Right renal pelvis (tissue), 4 donors: ENCODE data around the gene OTOA. TPM values are rescaled to one million over a fixed set of nuclear protein-coding genes. Genes with fewer than 3 reads are reported as not detected.
"Not testable (repeated sequence)": the region's sequence is repeated elsewhere in the genome, so short reads cannot be mapped to it uniquely, and the experiment has no call there.

Experiments used
- DNase-seq, 4 donors: peaks; one replicate each; pipeline ENCODE4 v3.0.0-alpha.2; 2013; ENCODE audit warnings: low read depth in 4 of 4, low spot score in 3 of 4, missing footprints in 1 of 4
- polyA plus RNA-seq, 4 donors: library from polyadenylated mRNA; unstranded; fragments of 120-200 nt; gene quantifications; one replicate each; pipeline ENCODE4 v1.2.1, GENCODE V29; 2013; ENCODE audit not compliant: insufficient read length in 4 of 4

The OTOA gene
- polyA plus RNA-seq, 4 donors = 0.07 to 0.17 (median 0.10) TPM; not detected in 1

DNA sequence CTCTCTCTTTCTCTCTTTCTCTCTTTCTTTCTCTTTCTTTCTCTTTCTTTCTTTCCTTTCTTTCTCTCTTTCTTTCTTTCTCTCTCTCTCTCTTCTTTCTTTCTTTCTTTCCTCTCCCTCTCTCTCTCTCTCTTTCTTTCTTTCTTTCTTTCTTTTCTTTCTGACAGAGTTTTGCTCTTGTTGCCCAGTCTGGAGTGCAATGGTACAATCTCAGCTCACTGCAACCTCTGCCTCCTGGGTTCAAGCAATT is 50.5 kb downstream of the OTOA start:
- DNase-seq = not testable (repeated sequence)

GRCh38 chr16:21717608-21718007 is 53.8 kb downstream of the OTOA start:
- DNase-seq = no peak

GRCh38 chr16:21719283-21719682 is 55.5 kb downstream of the OTOA start:
- no peak for DNase-seq

GRCh38 chr16:21720533-21720932 is 56.8 kb downstream of the OTOA start:
- no peak for DNase-seq

DNA sequence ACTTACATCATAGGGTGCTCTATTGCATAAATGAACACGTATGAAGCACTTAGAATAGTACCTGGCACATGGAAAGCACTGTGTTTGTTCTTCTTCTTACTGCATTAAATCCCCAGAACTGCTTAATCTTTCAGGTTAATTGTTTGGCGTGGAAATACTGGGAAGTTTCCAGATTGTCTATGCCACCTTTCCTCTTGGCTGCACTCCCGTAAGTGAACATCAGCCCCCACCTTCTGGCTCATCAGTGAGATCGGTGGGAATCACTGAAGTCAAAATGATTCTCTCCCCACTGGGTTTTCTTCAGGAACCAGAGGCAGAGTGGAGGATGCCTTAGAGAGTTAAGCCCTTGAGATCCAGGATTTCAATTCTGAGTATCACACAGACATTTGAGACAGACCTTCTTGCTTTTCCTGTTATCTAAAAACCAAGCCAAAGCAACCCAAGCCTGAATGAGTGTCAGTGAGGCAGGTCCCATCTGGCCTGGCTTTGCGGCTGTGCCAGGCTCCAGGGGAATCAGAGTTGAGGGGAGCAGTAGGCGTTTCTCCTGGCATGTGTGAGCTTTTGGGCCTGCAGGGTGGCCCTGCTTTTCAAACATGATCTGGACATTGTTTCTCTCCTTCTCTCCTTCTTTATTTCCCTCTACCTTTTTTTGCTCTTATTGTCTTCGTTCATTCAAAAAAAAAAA is 59.1 kb downstream of the OTOA start:
- DNase-seq = no peak

DNA sequence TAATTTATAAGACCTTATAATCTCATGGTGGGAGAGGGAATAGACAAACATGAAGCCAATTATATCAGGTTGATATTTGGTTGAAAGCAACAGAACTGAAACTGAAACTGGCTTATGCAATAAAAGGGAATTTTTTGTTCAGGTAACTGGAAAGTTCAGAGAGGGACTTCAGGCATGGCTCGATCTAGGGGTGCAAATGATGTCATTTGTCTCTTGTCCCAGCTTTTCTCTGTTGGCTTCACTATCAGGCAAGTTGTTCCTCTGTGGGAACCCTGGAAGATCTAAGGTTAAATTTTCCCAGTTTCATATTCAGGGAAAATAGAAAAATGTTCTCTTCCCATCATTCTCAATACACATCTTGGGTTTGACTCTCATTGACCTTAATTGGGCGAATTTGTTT is 59.8 kb downstream of the OTOA start:
- no peak for DNase-seq

GRCh38 chr16:21727344-21727743 is 63.6 kb downstream of the OTOA start:
- DNase-seq = no peak

- not testable (repeated sequence) for DNase-seq
Observed at GRCh38 chr16:21731233-21731632, 67.5 kb downstream of the OTOA start.

GRCh38 chr16:21740637-21741036 is 76.9 kb downstream of the OTOA start:
- DNase-seq = not testable (repeated sequence)

DNA sequence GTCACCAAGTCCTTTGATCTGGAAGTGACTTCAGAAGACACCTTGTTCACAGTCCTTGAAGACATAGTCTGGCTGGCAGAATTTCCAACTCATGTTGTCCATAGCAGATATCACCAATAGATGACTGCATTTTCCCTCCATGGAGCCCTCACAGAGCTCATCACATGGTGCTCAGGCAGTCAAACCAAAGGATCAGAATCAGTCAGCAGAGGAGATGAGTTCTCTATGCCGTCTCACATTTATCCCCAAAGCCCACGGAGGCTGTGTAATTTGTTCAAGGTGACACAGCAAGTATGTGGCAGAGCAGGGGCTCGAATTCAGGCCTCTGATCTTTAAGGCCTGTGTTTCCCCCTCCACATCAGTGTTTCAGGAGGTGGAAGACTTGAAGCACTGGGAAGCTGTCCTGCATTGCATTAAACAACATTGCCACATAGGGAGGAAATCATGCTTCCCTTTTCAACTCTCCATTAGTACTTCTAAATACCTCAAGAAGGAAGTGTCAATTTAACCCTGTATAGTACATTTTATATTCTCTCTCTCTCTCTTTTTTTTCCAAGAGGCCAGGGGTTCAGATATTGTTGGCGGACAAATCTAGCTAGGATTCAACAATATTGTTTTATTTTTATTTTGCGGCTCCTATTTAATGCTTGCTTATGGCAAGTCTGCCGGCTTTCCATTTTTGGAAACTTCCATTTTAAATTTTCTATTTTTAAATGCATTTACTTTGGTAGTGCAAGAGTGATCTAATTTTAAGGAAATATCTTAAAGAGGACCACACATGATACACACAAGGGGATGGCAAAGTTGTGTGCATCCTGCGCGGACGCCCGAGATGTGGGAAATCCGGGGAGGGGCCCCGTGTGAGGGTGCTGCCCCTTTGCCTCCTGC is 92.7 kb downstream of the OTOA start:
- DNase-seq = not testable (repeated sequence)

DNA sequence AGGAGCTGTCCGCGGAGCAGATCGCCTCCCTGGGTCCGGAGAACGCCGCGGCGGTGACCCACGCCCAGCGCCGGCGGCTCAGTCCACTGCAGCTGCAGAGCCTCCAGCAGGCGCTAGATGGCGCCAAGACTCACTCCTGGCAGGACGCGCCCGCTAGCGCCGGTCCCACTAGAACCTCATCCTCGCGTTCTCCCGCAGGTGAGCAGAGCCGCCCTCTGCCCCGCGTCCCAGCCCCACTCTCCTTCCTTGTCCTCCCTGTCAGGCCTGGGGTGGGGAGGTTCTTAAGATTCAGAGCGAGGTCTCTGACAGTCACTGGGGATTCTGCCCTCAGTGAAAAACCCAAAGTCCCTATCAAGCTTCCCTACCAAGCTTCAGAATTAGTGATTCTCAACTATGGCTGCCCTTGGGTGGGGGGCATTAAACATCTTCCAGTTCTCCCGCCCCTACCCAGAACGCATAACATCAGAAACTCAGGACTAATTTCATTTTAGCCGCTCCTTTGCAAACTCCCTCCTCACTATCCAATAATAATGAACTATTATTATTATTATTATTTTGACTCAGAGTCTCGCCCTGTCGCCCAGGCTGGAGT is 93.4 kb downstream of the OTOA start:
- not testable (repeated sequence) for DNase-seq

DNA sequence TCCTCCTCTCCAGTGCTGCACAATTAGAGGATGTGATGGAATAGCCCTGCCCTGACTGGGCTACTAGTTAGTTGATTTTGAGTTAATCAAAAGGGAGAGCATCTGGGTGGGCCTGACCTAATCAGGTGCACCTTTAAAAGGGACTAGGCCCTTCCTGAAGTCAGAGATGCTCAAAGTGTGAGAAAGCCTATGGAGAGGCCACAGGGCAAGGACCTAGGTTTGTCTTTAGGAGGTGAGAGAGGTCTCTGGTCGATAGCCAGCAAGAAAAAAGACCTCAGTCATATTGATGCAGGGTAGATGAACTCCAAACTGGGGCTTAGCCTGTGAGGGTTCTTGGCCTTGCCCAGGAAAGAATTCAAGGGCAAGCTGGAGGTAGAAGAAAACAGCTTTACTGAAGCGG is 104.5 kb downstream of the OTOA start:
- DNase-seq = not testable (repeated sequence)

GRCh38 chr16:21768810-21769209 is 105.0 kb downstream of the OTOA start:
- DNase-seq = not testable (repeated sequence)

- not testable (repeated sequence) for DNase-seq
Observed at GRCh38 chr16:21769284-21769683, 105.5 kb downstream of the OTOA start.

DNA sequence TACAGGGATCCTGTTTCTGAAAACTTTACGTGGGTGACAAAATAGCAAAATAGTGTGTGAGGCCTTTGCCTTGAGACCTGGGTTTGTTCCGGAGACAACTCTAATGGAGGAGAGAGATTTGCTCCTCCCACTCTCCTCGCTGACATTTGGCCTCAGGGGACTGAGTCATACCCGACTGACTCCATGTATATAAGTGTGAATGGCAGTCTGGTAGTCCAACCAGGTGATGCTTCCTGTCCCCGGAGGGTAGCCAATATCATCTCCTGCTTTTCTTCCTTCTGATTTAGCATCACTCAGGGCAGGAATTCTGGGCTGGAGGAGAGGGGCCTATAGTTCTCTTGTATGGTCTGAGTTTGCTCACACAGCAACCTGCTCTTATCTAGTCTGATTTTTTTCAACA is 106.8 kb downstream of the OTOA start:
- not testable (repeated sequence) for DNase-seq

- DNase-seq = not testable (repeated sequence)
Observed at GRCh38 chr16:21772547-21773206, 108.9 kb downstream of the OTOA start.

DNA sequence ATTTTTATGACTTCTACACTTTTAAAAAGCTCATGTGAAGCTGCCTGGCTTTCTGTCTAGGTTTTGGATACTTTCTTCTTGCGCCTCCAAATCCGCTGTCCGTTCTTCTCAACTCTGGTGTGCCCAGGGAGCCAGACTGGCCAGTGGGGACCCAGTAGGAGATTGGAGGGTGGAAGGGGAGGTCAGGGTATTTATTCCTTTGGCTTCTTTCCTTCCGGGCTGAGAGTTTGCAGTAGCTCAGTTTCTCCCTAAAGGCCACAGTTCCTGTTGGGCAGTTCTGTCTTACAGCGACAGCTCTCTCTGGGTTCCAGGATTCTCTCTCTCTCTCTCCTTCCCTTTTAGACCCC is 109.4 kb downstream of the OTOA start:
- not testable (repeated sequence) for DNase-seq

DNA sequence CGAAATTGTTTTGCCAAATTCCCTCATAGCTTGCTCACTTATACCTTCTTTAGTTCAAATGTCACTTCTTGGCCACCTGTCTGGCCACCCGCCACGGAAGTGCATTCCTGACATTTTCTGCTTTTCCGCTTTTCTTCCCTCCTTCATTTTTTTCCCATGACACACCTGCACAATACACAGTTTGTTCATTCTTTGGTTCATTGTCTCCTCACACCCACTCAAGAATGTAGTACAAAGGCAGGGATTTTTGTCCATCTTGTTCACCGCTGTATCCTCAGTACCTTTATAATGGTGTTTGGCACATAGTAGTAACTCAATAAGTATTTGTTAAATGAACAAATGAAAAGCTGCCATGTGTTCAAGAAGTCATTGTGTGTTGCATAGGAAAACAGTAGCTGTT is 116.8 kb downstream of the OTOA start:
- DNase-seq = not testable (repeated sequence)

DNA sequence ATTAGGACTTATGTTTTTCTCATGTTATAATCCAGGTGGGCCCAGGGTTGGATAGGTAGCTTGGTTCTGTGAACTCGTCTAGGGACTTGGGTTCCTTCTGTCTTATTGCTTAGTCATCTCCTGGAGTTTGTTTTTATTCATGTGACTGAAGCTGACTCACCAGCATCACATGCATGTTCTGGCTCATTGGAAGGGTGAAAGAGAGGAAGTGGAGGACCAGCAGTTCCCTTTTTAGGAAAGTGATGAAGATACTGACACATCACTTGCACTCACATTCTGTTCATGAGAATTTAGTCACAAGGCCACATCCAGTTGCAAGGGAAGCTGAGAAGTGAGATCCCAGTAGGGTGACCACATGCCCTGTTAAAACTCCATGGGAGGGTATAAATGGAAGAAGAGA is 126.7 kb downstream of the OTOA start:
- not testable (repeated sequence) for DNase-seq

DNA sequence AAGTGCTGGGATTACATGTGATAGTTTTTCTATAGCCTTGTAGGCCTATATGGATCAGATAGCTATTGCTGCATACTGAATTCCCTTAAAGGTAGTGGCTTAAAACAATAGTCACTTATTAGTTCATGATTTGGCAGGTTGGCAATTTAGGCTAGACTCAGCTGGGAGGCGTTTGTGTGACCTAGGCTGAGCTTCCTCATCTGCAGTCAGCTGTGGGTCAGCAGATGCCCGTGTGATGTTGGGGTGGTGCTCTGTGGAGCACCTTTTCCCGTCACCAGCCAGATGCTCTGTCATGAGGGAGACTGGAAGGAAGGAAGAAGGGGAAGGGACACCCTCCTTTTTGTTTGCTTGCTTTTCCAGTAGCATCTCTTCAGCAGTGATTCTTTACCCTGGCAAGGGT is 129.5 kb downstream of the OTOA start:
- not testable (repeated sequence) for DNase-seq

GRCh38 chr16:21798601-21799000 is 134.8 kb downstream of the OTOA start:
- DNase-seq = not testable (repeated sequence)
